ENCODE data around the gene AMZ1. TPM values are rescaled to one million over a fixed set of nuclear protein-coding genes. Genes with fewer than 3 reads are reported as not detected.
"Not testable (repeated sequence)": the region's sequence is repeated elsewhere in the genome, so short reads cannot be mapped to it uniquely, and the experiment has no call there.

The AMZ1 gene
- polyA plus RNA-seq, 3 donors = 0.01 to 0.06 TPM; not detected in 1

DNA sequence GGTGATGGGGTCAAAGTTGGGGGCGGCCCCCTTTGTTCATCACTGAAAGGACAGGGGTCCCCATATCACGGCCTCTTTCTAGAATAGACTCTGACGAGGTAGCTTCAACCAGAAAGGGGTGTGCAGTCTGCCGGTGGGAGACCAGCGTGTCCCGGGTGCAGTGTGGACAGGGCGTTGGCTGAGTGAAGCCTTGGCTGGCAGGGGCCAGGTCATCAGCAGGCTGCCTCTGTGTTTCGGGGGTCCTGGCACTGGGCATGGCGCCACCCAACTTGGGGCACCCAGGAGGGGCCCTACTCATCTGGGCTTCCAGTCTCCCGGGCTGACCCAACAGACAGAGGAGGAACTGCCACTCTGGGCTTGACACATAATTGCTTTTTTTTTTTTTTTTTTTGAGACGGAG lies 3.5 kb upstream of the AMZ1 start:
- 92 to 93% (median 92%) methylated on average over 10 to 11 of the region's 11 CpGs for WGBS, 3 donors
- H3K27ac ChIP-seq (ENCODE audit: low read depth, low read length) = no peak overlapping the region

GRCh38 chr7:2686101-2686500 lies 1.9 kb upstream of the AMZ1 start:
- no peak overlapping the region for H3K27ac ChIP-seq (ENCODE audit: low read depth, low read length)
- 86 to 94% (median 91%) methylated on average over 14 of the region's 14 CpGs for WGBS, 3 donors

- WGBS, 3 donors = 36 to 49% (median 43%) methylated on average over 17 of the region's 17 CpGs
- H3K27ac ChIP-seq (ENCODE audit: low read depth, low read length) = no peak overlapping the region
Measured at GRCh38 chr7:2687338-2687869, 598 bp upstream of the AMZ1 start.

- WGBS, 3 donors = 6 to 9% (median 7%) methylated on average over 44 to 62 of the region's 62 CpGs
- H3K27ac ChIP-seq (ENCODE audit: low read depth, low read length) = no peak overlapping the region
Measured at GRCh38 chr7:2688409-2689342, 674 bp downstream of the AMZ1 start.

- H3K27ac ChIP-seq (ENCODE audit: low read depth, low read length) = no peak overlapping the region
- WGBS, 3 donors = 53 to 74% (median 64%) methylated on average over 14 to 16 of the region's 16 CpGs
Measured at GRCh38 chr7:2689343-2689847, 1.4 kb downstream of the AMZ1 start.

DNA sequence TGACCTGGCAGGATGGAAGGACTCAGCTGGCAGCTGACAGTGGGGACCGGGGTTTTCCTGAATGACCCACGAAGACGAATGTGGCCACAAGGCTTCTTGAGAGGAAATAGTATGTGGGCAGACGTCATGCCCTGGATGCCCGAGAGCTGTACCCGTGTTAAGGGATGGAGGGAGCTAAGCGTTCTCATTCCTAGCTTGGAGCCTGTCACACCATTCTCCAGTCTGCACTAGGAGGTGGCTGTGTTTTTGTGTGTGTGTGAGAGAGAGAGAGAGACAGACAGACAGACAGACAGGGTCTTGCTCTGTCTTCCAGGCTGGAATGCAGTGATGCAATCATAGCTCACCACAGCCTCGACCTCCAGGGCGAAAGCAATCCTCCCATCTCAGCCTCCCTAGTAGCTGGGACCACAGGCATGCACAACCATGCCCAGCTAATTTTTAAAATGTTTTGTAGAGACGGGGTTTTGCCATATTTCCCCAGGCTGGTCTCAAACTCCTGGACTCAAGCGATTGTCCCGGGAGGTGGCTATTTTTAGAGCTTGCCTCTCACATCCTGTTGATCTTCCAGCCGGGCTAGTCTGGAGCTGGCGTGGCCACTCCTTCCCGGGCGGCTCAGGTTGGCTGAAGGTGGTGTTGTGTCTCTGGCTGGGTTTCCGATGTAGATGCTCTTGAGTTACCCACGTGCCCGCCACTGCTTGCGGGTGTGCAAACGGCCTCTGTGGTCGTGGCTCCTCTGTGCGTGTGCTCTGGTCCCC lies 2.1 kb downstream of the AMZ1 start:
- 57 to 72% (median 65%) methylated on average over 23 of the region's 23 CpGs for WGBS, 3 donors
- no peak overlapping the region for H3K27ac ChIP-seq (ENCODE audit: low read depth, low read length)

DNA sequence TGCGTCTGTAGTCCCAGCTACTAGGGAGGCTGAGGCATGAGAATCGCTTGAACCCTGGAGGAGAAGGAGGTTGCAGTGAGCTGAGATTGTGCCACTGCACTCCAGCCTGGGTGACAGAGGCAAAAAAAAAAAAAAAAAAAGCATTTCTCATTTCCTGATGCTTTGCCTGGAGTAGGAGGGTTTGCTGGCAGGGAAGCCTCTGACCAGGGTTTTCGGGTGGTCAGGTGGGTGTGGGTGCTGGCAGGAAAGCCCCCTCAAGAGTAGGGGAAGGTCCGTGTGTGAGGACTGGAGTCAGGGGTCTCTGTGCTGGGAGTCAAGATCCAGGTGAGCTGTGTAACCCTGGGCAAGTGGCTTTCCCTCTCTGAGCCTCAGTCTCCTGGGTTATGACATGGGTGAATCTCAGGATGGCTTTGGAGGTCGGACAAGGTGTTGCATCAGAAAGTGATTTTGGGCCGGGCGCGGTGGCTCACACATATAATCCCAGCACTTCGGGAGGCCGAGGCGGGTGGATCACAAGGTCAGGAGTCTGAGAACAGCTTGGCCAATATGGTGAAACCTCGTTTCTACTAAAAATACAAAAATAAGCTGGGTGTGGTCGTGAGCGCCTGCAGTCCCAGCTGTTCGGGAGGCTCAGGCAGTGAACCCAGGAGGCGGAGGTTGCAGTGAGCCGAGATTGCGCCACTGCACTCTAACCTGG lies 3.2 kb downstream of the AMZ1 start:
- 79 to 88% (median 85%) methylated on average over 18 of the region's 18 CpGs for WGBS, 3 donors
- no peak overlapping the region for H3K27ac ChIP-seq (ENCODE audit: low read depth, low read length)

GRCh38 chr7:2691932-2692439 lies 4.0 kb downstream of the AMZ1 start:
- WGBS, 3 donors = 84 to 95% (median 91%) methylated on average over 21 to 23 of the region's 23 CpGs
- not testable (repeated sequence) for H3K27ac ChIP-seq (ENCODE audit: low read depth, low read length)

DNA sequence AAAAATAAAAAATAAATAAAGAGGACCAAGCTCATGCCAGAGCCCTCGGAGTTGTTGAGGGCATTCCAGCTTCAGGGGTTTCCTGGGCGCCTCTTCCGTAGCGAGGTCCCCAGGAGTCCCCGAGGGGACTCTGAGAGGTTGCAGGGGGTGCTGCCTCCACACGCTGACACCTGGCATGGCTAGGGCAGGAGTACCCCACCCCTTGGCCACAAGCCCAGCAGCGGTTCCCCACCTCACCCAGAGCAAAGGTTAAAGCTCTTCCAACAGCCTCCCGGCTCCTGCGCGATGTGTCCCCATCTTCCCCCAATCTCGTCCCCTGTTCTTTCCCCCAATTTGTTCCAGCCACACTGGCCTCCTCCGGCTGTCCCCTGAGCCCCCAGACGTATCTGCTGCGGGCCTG lies 4.5 kb downstream of the AMZ1 start:
- 78 to 89% (median 85%) methylated on average over 14 of the region's 14 CpGs for WGBS, 3 donors
- no peak overlapping the region for H3K27ac ChIP-seq (ENCODE audit: low read depth, low read length)

DNA sequence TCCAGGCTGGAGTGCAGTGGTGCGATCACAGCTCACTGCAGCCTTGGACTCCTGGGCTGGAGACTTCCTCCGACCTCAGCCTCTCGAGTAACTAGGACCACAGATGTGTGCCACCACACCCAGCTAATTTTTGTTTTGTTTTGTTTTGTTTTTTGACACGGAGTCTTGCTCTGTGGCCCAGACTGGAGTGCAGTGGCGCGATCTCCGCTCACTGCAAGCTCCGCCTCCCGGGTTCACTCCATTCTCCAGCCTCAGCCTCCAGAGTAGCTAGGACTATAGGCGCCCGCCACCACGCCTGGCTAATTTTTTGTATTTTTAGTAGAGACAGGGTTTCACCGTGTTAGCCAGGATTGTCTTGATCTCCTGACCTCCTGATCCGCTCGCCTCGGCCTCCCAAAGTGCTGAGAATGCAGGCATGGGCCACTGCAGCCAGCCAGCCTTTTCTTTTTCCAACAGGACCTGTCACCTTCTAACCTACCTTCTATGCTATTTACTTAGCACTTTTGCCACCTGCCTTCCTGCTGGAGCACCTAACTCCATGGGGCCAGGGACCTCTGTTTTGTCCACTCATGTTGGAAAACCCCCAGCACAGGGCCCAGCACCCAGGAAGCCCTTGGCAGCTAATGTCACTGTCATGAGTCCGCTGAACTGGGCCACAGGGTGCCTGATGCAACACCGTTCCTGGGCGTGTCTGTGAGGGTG lies 5.6 kb downstream of the AMZ1 start:
- 83 to 88% (median 86%) methylated on average over 19 of the region's 19 CpGs for WGBS, 3 donors

DNA sequence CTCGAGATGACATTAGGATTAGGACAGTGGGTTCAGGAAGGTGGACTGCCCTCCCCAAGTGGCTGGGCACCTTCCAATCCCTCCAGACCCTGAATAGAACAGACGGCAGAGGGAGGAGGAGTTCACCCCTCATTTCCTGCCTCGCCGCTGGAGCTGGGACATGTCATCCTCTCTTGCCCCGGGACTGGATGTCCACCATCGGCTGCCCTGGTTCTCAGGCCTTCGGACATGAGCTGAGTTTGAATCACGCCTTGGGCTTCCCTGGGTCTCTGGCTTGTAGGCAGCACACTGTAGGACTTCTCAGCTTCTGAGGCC lies 6.1 kb downstream of the AMZ1 start:
- WGBS, 3 donors = 66 to 74% (median 69%) methylated on average over 8 of the region's 8 CpGs
- H3K27ac ChIP-seq (ENCODE audit: low read depth, low read length) = not testable (repeated sequence)

More for the DNA sequence above, 5.6 kb downstream of the AMZ1 start:
- H3K27ac ChIP-seq (ENCODE audit: low read depth, low read length) = not testable (repeated sequence)

- H3K27ac ChIP-seq (ENCODE audit: low read depth, low read length) = no peak overlapping the region
Measured at GRCh38 chr7:2698581-2699288, 10.7 kb downstream of the AMZ1 start.

DNA sequence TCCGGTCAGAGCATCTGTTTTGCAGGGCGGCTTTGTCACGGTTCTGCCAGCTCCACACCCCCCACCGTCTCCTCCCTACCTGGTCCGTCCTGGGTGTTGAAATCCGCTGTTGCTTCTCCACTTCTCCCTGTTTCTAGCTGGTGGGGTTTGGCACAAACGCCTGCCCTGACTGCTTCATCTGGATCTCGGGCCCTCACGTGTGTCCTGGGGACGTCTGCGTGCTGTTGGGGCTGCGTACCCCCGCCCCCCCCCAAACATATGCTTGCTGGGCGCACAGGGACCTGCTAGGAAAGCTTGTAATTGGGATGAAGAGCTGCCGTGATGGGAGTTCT lies 11.3 kb downstream of the AMZ1 start:
- H3K27ac ChIP-seq (ENCODE audit: low read depth, low read length) = no peak overlapping the region
- WGBS, 3 donors = 50 to 68% (median 65%) methylated on average over 15 of the region's 15 CpGs

More at GRCh38 chr7:2698581-2699288, 10.7 kb downstream of the AMZ1 start:
- WGBS, 3 donors = 52 to 66% (median 54%) methylated on average over 18 of the region's 18 CpGs

- no peak overlapping the region for H3K27ac ChIP-seq (ENCODE audit: low read depth, low read length)
- WGBS, 3 donors = 79 to 94% (median 91%) methylated on average over 40 of the region's 40 CpGs
Measured at GRCh38 chr7:2700141-2700850, 12.3 kb downstream of the AMZ1 start.

- WGBS, 3 donors = 77 to 84% (median 82%) methylated on average over 16 to 17 of the region's 17 CpGs
- H3K27ac ChIP-seq (ENCODE audit: low read depth, low read length) = no peak overlapping the region
Measured at GRCh38 chr7:2701424-2701823, 13.4 kb downstream of the AMZ1 start.

DNA sequence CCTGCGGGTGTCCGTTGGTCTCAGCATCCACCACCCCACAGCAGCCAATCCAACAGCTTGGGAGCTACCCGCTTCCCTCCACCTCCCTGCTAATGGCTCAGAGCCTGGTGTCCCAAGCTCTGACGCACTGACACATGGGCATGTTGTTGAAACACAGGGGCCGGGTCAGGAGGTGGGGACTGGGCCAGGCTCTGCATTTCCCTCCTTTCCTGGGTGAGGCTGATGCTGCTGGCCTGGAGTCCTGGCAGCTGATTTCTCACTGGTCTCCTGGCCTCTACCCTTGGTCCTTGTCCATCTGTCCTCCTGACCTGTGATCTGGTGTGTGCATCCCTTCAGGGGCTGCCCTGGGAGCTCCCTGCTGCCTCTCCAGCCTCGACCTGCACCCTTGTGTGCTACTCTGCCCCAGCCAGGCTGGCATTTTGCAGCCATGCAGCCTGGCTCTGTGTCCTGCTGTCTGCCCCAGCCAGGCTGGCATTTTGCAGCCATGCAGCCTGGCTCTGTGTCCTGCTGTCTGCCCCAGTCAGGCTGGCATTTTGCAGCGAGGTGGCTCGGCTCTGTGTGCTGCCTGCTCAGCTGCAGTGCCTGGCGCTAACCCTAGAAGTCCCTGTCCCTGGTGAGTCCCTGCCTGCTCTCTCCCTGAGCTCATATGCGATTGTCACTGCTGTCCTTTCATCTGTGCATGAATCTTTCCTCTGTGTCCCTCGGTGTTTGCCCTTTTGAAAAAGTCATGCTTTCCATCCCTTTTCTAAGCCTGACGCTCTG lies 14.0 kb downstream of the AMZ1 start:
- WGBS, 3 donors = 51 to 72% (median 62%) methylated on average over 12 of the region's 12 CpGs
- H3K27ac ChIP-seq (ENCODE audit: low read depth, low read length) = no peak overlapping the region

All from adipose tissue (tissue), 3 donors.